Activated CD4-positive, CD25-positive, alpha-beta regulatory T cell (primary cell): ENCODE results near the gene UBE2J1.

ENCODE experiments used
- DNase-seq, 4 experiments: peaks; one replicate each; lab custom pipeline; 2025; lab: John Stamatoyannopoulos, UW

UBE2J1 gene

DNA sequence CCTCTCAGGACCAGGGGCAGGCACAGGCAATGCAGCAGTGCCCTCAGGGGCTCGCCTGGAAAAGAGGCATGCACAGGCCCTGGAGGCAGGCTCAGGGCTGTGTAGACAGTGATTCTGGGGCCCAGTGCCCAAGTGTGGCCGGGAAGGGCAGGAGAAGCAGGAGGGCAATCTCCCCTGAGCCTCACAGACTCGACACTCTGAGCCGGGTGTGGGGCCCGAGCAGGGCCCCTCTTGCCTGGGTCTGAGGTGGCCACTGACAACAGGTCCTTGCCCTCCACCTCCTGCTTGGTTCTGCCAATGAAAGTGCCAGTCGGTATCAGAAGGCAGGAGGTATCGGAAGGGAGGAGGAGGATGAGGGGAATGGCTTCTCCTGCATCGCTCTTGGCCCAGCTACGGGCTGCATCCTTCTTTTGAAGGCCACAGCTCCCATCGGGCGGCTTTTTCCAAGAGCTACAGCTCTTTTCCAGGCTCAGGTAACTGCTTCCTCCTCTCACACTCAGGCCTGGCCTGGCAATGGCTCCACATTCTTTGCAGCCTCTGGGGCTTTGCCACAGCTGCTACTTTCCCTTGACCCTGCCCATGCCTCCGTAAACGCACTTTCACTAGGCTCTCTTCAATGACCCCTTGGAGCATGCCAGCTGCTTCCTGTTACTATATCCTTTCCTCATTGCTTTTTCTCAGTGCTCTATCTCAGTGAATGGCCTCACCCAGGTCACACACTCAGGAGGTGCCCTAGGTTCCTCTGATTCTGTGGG, 61.9 kb downstream of the UBE2J1 start:
- no peak for DNase-seq

DNA sequence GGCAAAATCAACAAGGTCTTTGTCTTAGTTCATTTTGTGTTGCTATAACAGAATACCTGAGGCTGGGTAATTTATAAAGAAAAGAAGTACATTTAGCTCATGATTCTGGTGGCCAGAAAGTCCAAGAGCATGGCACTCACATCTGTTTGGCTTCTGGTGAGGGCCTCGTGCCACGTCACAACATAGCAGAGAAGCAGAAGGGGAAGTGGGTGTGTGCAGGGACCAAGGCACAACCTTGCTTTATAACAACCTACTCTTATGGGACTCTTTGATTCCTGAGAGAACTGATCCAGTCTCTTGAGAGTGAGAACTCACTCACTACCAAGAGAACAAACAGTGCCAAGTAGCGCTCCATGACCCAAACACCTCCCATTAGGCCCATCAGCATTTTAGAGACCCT, 62.8 kb downstream of the UBE2J1 start:
- DNase-seq = no peak

DNA sequence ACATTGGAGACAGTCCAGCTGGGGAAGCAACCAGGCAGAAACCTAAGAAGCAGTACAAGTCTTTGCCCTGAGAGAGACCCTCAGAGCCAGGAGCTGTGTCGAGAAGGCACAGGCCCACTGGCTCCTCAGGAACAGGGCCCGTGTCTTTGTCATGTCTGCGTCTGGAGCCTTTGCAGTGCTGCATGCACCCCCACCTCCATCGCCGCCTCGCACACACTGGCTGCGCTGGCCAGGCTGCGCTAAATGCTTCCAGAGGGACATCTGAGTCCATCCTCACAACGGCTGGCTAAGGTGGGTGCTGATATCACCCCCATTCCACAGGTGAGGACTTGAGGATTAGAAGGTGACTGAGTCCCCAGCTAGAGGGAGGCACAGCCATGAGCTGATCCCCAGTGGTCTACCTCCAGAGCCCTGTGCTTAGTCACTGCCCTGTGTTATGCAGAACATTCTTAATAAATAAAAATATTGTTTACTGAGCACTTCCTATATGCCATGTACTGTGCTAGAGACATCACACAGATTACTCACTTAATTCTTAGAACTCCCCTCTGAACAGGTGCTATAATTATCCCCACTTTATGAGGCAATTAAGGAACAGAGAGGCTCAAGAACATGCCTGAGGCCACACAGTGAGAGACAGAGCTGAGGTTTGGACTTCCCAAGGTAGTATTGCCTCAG, 65.0 kb downstream of the UBE2J1 start:
- DNase-seq = no peak

DNA sequence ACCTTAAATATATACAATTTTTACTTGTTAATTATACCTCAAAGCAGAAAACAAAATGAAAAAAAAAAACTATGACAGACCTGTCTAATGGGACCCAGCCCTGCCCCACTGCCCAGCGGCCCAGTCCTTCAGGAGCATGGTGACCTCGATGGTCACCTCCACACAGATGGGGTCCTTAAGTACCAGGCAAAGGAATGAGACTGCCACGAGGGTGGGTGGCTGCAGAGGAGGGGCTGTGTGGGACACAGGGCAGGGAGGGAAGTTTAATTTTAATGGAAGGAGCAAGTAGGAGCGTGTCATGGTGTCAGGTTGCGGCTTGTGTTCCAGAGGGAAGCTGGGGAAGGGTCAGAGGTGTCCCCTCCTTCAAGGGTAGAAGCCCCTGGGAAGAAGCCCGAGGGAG, 66.0 kb downstream of the UBE2J1 start:
- no peak for DNase-seq

DNA sequence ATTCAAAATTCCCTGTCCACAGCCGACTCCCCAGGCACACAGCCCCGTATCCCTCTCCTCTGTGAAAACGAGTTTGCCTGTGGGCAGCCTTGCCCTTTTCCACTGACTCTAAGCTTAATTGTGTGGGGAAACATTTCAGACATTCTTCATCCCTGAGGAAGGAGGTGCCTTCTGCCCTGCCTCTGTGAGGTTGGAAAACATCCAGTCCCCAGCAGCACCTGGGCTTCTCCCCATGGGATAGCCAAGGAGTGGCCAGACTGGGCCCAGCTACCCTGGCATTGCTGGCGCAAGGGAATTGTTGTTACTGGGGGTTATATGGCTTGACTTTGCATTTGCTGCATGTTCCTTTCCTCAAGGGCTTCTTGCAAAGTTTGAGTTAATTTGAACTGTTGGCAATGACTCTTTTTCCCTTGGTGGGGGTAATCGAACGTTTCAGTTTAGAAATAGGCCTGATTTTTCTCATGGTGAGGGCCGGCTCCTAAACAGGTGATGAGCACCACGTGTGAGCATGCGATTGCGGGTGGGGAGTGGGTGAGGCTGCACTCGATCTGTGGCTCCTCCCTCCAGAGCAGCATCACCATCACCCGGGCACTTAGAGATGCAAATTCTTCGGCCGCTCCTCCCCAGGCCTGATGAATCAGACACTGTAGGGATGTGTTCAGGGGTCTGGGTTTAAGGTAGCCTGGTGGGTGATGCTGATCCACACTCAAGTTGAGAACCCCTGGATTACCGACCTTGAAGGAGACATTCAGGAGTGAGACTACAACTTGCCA, 67.4 kb downstream of the UBE2J1 start:
- DNase-seq = no peak

GRCh38 chr6:89284081-89284480, 68.4 kb downstream of the UBE2J1 start:
- DNase-seq = no peak

GRCh38 chr6:89282749-89283148, 69.8 kb downstream of the UBE2J1 start:
- DNase-seq = no peak

- DNase-seq = no peak
Observed at GRCh38 chr6:89281779-89282246, 70.7 kb downstream of the UBE2J1 start.

DNA sequence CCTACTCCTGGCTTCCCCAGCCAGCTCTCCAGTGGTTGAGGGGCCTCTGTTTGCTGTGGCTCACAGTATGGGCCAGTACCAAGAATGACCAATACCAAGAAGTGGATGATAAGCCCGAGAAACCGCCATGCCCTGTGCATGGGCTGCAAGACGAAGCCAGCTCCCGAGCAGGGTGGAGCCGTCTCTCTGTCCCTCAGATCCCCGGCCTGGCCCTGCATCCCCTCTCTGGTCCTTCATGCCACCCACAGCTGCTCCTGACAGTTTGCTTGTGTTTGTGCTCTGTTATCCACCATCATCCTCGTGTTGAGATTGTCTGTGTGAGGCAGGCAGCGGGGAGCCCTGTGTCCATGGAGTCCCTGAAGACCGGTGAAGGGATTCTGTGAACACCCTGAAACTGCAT, 73.6 kb downstream of the UBE2J1 start:
- DNase-seq = no peak
